GM23248 (cell line): Measurements from ENCODE around the gene TMEM156.

Experiments
- EZH2 ChIP-seq: fragments of 200-600 bp; sonication (generic); IDR thresholded peaks from 2 replicates; pipeline ENCODE4 v1.6.1; 2018; ENCODE audit warnings: antibody characterized with exemption, mild to moderate bottlenecking; ENCODE audit not compliant: insufficient read depth, poor library complexity, severe bottlenecking
- EZH2phosphoT487 ChIP-seq: fragments of 200-600 bp; sonication (generic); IDR thresholded peaks from 2 replicates; pipeline ENCODE4 v1.6.1; 2018; ENCODE audit warnings: antibody characterized with exemption, moderate library complexity, mild to moderate bottlenecking, low read depth; ENCODE audit not compliant: insufficient read depth

GRCh38 chr4:38944440-38944839 lies 87.8 kb downstream of the TMEM156 start:
- TF ChIP-seq EZH2phosphoT487 (no peak), EZH2 (no peak)
